B cell (primary cell): ENCODE measurements around the gene SLCO6A1. TPM values are rescaled to one million over a fixed set of nuclear protein-coding genes. Genes with fewer than 3 reads are reported as not detected.

ENCODE experiments used
- ATAC-seq: fragments of 200-7000 bp; cut with Tn5 transposase; one replicate; pipeline ENCODE4 v1.10.0; 2021; ENCODE audit warnings: low read depth, mild to moderate bottlenecking, moderate number of reproducible peaks, moderate library complexity
- CTCF ChIA-PET: fragments of 350-600 bp; sonication (Branson Sonifier 250); formaldehyde crosslinking; loops from one replicate; lab custom pipeline; 2021; ENCODE audit warnings: antibody characterized with exemption, inconsistent platforms; lab: Charles Lee
- POLR2A ChIA-PET: fragments of 350-600 bp; sonication (Branson Sonifier 250); formaldehyde crosslinking; loops from one replicate; lab custom pipeline; 2021; ENCODE audit warnings: antibody characterized with exemption; lab: Charles Lee
- DNase-seq: peaks from one replicate; pipeline ENCODE4 v3.0.0; 2013
- H2AFZ ChIP-seq: 2 replicates; pipeline ENCODE4 v1.6.1; 2012; ENCODE audit warnings: mild to moderate bottlenecking, low read depth, low read length; ENCODE audit not compliant: insufficient read depth, poor library complexity, severe bottlenecking
- H3K27ac ChIP-seq, 2 donors: 1 replicate in 1 of 2; 2 replicates in 1 of 2; pipeline ENCODE4 v1.5.1; 2012 to 2013; ENCODE audit warnings: low read length in 2 of 2, mild to moderate bottlenecking in 2 of 2, moderate library complexity in 1 of 2
- H3K27me3 ChIP-seq, 4 experiments: fragments of 200-600 bp in 1 of 4; sonication (generic) in 1 of 4; replicated peaks in 1 of 4; 1 replicate in 2 of 4; 2 replicates in 2 of 4; pipeline versions ENCODE4 v1.6.1 to v1.7.0; 2013 to 2016; ENCODE audit warnings: low read length in 3 of 4, mild to moderate bottlenecking in 2 of 4, mixed read lengths in 1 of 4, moderate library complexity in 1 of 4; ENCODE audit not compliant: insufficient read depth in 4 of 4, control insufficient read depth in 3 of 4; ENCODE audit errors: control extremely low read depth in 1 of 4
- H3K36me3 ChIP-seq, 2 experiments: replicated peaks in 1 of 2; 1 replicate in 1 of 2; 2 replicates in 1 of 2; pipeline versions ENCODE4 v1.6.1 to v1.7.1; 2013; ENCODE audit warnings: low read length in 1 of 2; ENCODE audit not compliant: insufficient read depth in 2 of 2, control insufficient read depth in 1 of 2; ENCODE audit errors: control extremely low read depth in 1 of 2, extremely low read depth in 1 of 2
- H3K4me1 ChIP-seq, 2 donors: fragments of 200-600 bp in 1 of 2; sonication (generic) in 1 of 2; 1 replicate in 1 of 2; 2 replicates in 1 of 2; pipeline versions ENCODE4 v1.5.1 to v1.6.1; 2013 to 2017; ENCODE audit warnings: low read length in 2 of 2; ENCODE audit not compliant: control insufficient read depth in 2 of 2, insufficient read depth in 2 of 2
- H3K4me2 ChIP-seq: replicated peaks from 2 replicates; pipeline ENCODE3; 2012; ENCODE audit warnings: mild to moderate bottlenecking, low read depth, low read length; ENCODE audit not compliant: poor library complexity, severe bottlenecking
- H3K4me3 ChIP-seq, 5 experiments: fragments of 200-600 bp in 1 of 5; sonication (generic) in 1 of 5; 1 replicate in 3 of 5; 2 replicates in 2 of 5; pipeline versions ENCODE4 v1.5.1 to v1.7.0; 2011 to 2016; ENCODE audit warnings: low read length in 4 of 5, mild to moderate bottlenecking in 4 of 5, low read depth in 2 of 5, control low read depth in 1 of 5, moderate library complexity in 1 of 5; ENCODE audit not compliant: insufficient read depth in 1 of 5; ENCODE audit errors: control extremely low read depth in 1 of 5, extremely low read depth in 1 of 5
- H3K79me2 ChIP-seq: fragments of 200-600 bp; sonication (generic); one replicate; pipeline ENCODE4 v1.6.0; 2016; ENCODE audit warnings: low read length; ENCODE audit not compliant: control insufficient read depth, insufficient read depth
- H3K9ac ChIP-seq: fragments of 200-600 bp; sonication (generic); 2 replicates; pipeline ENCODE4 v1.6.1; 2017; ENCODE audit warnings: mild to moderate bottlenecking, low read length, moderate library complexity
- H3K9me3 ChIP-seq, 3 donors: one replicate each; pipeline versions ENCODE4 v1.6.1 to v1.7.1; 2013; ENCODE audit warnings: low read length in 2 of 3; ENCODE audit not compliant: control insufficient read depth in 2 of 3, insufficient read depth in 1 of 3; ENCODE audit errors: control extremely low read depth in 1 of 3
- H4K20me1 ChIP-seq: 2 replicates; pipeline ENCODE4 v1.6.0; 2012; ENCODE audit warnings: mild to moderate bottlenecking, low read length; ENCODE audit not compliant: insufficient read depth, control insufficient read depth, poor library complexity, severe bottlenecking
- H3K27ac Mint-ChIP-seq: one replicate; pipeline ENCODE4 v1.8.0; 2021; ENCODE audit warnings: mixed read lengths
- H3K27me3 Mint-ChIP-seq: one replicate; pipeline ENCODE4 v1.8.0; 2021; ENCODE audit warnings: mixed read lengths
- H3K4me1 Mint-ChIP-seq: one replicate; pipeline ENCODE4 v1.8.0; 2021; ENCODE audit warnings: mixed read lengths
- H3K4me3 Mint-ChIP-seq: one replicate; pipeline ENCODE4 v1.8.0; 2021; ENCODE audit warnings: mixed read lengths
- H3K9me3 Mint-ChIP-seq: one replicate; pipeline ENCODE4 v1.8.0; 2022; ENCODE audit warnings: mixed read lengths; ENCODE audit not compliant: insufficient read depth
- EZH2 ChIP-seq: IDR thresholded peaks from 2 replicates; pipeline ENCODE4 v1.6.1; 2012; ENCODE audit warnings: borderline replicate concordance, low read depth, mild to moderate bottlenecking, moderate library complexity, low read length; ENCODE audit not compliant: insufficient read depth, poor library complexity, severe bottlenecking
- WGBS: methylation state at CpG from one replicate; pipeline ENCODE4 v1.1.5; 2013; ENCODE audit warnings: missing lambda C conversion rate; ENCODE audit not compliant: insufficient coverage; 5-methylcytosine and 5-hydroxymethylcytosine counted together
- intact Hi-C: fragments of 100-400 bp; cut with micrococcal nuclease; formaldehyde crosslinking; loops from one replicate; pipeline ENCODE4 v1.10.0; 2022
- polyA plus RNA-seq: library from polyadenylated mRNA; depleted of rRNA; stranded (reverse); fragments of >200 nt; gene quantifications from 2 replicates; pipeline ENCODE4 v1.2.3, GENCODE V29; 2012
- total RNA-seq, 2 donors: library from RNA; stranded (reverse); fragments of 120-200 nt in 1 of 2; gene quantifications; 1 replicate in 1 of 2; 2 replicates in 1 of 2; pipeline versions ENCODE4 v1.2.3 to v1.2.4, GENCODE V29; 2013 to 2022
- TF ChIP-seq, protein P1 (sequence below): fragments of 200-600 bp; IDR thresholded peaks from one replicate; pipeline ENCODE4 v1.8.0; 2022; ENCODE audit warnings: antibody characterized with exemption, mild to moderate bottlenecking

Gene SLCO6A1
- total and polyA plus RNA-seq, 2 donors (not counting 1 experiment from before 2014, with no cell fraction given), result not detected

DNA sequence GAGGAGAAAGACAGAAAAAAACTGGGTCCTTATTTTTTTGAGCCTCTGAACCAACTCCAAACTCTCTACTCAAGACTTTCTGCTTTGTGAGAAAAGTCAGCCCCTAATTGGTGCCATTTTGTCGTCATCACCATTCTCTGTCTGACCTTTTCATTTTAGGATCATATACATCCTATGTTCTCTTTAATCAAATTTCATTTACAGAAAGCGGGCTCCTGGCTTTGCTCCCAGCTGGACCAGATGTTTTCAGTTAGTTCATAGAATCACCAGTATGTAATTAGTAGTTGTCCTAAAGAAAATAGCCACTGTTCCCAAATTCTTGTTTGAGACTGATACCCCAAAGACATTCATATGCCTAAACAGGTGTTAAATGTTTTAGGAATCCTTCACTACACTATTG is 174.1 kb downstream of the SLCO6A1 start:
- Mint-ChIP-seq H3K4me3 (no peak overlapping the region), H3K4me1 (no peaks in the 10 kb centered on the region), H3K27me3 (peaks cover 8% of the 10 kb centered on the region), H3K9me3 (no peaks in the 10 kb centered on the region), H3K27ac (no peak overlapping the region)
- no peak overlapping the region for H3K27ac ChIP-seq
- H3K79me2 ChIP-seq, result no peaks in the 10 kb centered on the region
- ATAC-seq, result no peak
- no peak overlapping the region for H3K4me3 ChIP-seq
- no peaks in the 10 kb centered on the region for H3K9me3 ChIP-seq
- no peak overlapping the region for H3K4me2 ChIP-seq
- H3K9ac ChIP-seq, result no peak overlapping the region
- H3K36me3 ChIP-seq, result no peaks in the 10 kb centered on the region
- WGBS, result no CpG with 5 or more reads among the region's 2 CpGs
- H2AFZ ChIP-seq, result no peak overlapping the region
- H4K20me1 ChIP-seq, result no peaks in the 10 kb centered on the region
- ChIA-PET POLR2A (no interaction called here), CTCF (interaction anchor here (0.6 kb wide), 1 partner anchor 252 kb away, joined by 3 read pairs; no protein-coding TSS in a partner anchor)
- H3K27me3 ChIP-seq, result no peaks in the 10 kb centered on the region
- no peaks in the 10 kb centered on the region for H3K4me1 ChIP-seq
- intact Hi-C loops, result no loop called here
- no peak for DNase-seq
- no peak for TF ChIP-seq EZH2
- TF ChIP-seq, protein P1, sequence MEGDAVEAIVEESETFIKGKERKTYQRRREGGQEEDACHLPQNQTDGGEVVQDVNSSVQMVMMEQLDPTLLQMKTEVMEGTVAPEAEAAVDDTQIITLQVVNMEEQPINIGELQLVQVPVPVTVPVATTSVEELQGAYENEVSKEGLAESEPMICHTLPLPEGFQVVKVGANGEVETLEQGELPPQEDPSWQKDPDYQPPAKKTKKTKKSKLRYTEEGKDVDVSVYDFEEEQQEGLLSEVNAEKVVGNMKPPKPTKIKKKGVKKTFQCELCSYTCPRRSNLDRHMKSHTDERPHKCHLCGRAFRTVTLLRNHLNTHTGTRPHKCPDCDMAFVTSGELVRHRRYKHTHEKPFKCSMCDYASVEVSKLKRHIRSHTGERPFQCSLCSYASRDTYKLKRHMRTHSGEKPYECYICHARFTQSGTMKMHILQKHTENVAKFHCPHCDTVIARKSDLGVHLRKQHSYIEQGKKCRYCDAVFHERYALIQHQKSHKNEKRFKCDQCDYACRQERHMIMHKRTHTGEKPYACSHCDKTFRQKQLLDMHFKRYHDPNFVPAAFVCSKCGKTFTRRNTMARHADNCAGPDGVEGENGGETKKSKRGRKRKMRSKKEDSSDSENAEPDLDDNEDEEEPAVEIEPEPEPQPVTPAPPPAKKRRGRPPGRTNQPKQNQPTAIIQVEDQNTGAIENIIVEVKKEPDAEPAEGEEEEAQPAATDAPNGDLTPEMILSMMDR, result no peak

Other genes with a start within 250 kb of the SLCO6A1 start
- 0.17 and 0.42 TPM in 2 replicates for gene SLCO4C1, start 202.7 kb downstream of the SLCO6A1 start, total RNA-seq
- gene SLCO4C1, start 202.7 kb downstream of the SLCO6A1 start, polyA plus RNA-seq, result 0.27 and 0.36 TPM in 2 replicates